OCI-LY3 (cell line): Measurements from ENCODE around the gene DAP3.
A peak's percentile ranks its signal among the peaks of the same experiment; 100 is the strongest.
"Not testable (repeated sequence)": the region's sequence is repeated elsewhere in the genome, so short reads cannot be mapped to it uniquely, and the experiment has no call there.

ENCODE experiments used
- H2AFZ ChIP-seq: fragments of 200-600, 300-600 bp; shearing (Covaris generic); 2 replicates; pipeline ENCODE4 v1.6.0; 2014; ENCODE audit warnings: antibody characterized with exemption, low read depth, low read length
- H3K27ac ChIP-seq: fragments of 200-600, 300-600 bp; sonication (generic); 2 replicates; pipeline ENCODE4 v1.5.1; 2014; ENCODE audit warnings: mild to moderate bottlenecking, low read length, moderate library complexity, mixed read lengths
- H3K27me3 ChIP-seq: fragments of 200-600, 300-600 bp; sonication (generic); 2 replicates; pipeline ENCODE4 v1.6.1; 2014; ENCODE audit warnings: low read depth, low read length, mixed read lengths
- H3K36me3 ChIP-seq: fragments of 200-600, 300-600 bp; sonication (generic); replicated peaks from 2 replicates; pipeline ENCODE3; 2014; ENCODE audit warnings: low read depth, low read length, mixed read lengths
- H3K4me1 ChIP-seq: fragments of 300-600, 200-600 bp; sonication (generic); 2 replicates; pipeline ENCODE4 v1.6.1; 2014; ENCODE audit warnings: low read length, mixed read lengths
- H3K4me2 ChIP-seq: fragments of 200-600, 300-600 bp; sonication (generic); 2 replicates; pipeline ENCODE4 v1.6.1; 2014; ENCODE audit warnings: low read length, mixed read lengths
- H3K4me3 ChIP-seq: fragments of 300-600, 200-600 bp; sonication (generic); 2 replicates; pipeline ENCODE4 v1.5.1; 2014; ENCODE audit warnings: antibody characterized with exemption, mild to moderate bottlenecking, low read length, moderate library complexity
- H3K79me2 ChIP-seq: fragments of 300-600, 200-600 bp; shearing (Covaris generic); 2 replicates; pipeline ENCODE4 v1.6.1; 2014; ENCODE audit warnings: mild to moderate bottlenecking, low read length, mixed read lengths
- H3K9ac ChIP-seq: fragments of 300-600, 200-600 bp; shearing (Covaris generic); 2 replicates; pipeline ENCODE4 v1.6.0; 2014; ENCODE audit warnings: mild to moderate bottlenecking, low read length, moderate library complexity
- H3K9me3 ChIP-seq: fragments of 200-600, 300-600 bp; shearing (Covaris generic); 2 replicates; pipeline ENCODE4 v1.6.1; 2014; ENCODE audit warnings: low read length, mixed read lengths; ENCODE audit not compliant: insufficient read depth
- H4K20me1 ChIP-seq: fragments of 200-600, 300-600 bp; sonication (generic); 2 replicates; pipeline ENCODE4 v1.6.1; 2016; ENCODE audit warnings: low read length, mixed read lengths; ENCODE audit not compliant: insufficient read depth
- EZH2phosphoT487 ChIP-seq: fragments of 200-600 bp; shearing (Covaris generic); IDR thresholded peaks from 2 replicates; pipeline ENCODE4 v1.6.1; 2018; ENCODE audit warnings: antibody characterized with exemption, mixed run types, low read depth
- TF ChIP-seq, protein P1 (sequence below): fragments of 200-600, 300-600 bp; sonication (generic); IDR thresholded peaks from 2 replicates; pipeline ENCODE4 v1.5.1; 2014; ENCODE audit warnings: antibody characterized with exemption, low read length, low read depth

The DAP3 gene

DNA sequence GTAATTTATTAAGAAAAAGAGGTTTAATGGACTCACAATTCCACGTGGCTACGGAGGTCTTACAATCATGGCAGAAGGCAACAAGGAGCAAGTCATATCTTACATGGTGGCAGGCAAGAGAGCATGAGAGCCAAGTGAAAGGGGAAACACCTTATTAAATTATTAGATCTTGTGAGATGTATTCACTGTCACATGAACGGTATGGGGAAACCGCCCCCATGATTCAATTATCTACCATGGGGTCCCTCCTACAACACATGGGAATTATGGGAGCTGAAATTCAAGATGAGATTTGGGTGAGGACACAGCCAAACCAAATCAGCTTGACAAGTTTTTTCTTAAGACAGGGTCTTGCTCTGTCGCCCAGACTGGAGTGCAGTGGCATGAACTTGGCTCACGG is 14.3 kb downstream of the DAP3 start:
- TF ChIP-seq, protein P1, sequence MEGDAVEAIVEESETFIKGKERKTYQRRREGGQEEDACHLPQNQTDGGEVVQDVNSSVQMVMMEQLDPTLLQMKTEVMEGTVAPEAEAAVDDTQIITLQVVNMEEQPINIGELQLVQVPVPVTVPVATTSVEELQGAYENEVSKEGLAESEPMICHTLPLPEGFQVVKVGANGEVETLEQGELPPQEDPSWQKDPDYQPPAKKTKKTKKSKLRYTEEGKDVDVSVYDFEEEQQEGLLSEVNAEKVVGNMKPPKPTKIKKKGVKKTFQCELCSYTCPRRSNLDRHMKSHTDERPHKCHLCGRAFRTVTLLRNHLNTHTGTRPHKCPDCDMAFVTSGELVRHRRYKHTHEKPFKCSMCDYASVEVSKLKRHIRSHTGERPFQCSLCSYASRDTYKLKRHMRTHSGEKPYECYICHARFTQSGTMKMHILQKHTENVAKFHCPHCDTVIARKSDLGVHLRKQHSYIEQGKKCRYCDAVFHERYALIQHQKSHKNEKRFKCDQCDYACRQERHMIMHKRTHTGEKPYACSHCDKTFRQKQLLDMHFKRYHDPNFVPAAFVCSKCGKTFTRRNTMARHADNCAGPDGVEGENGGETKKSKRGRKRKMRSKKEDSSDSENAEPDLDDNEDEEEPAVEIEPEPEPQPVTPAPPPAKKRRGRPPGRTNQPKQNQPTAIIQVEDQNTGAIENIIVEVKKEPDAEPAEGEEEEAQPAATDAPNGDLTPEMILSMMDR = no peak
- no peak for TF ChIP-seq EZH2phosphoT487
- H2AFZ ChIP-seq = no peak overlapping the region
- no peaks in the 10 kb centered on the region for H3K27me3 ChIP-seq
- H3K4me1 ChIP-seq = no peaks in the 10 kb centered on the region
- H3K4me2 ChIP-seq = no peak overlapping the region
- H3K79me2 ChIP-seq = peaks cover 83% of the 10 kb centered on the region
- no peaks in the 10 kb centered on the region for H3K9me3 ChIP-seq
- no peak overlapping the region for H3K4me3 ChIP-seq
- H3K9ac ChIP-seq = no peak overlapping the region
- no peak overlapping the region for H3K27ac ChIP-seq
- H4K20me1 ChIP-seq = peaks cover 6% of the 10 kb centered on the region; the same call in 1 of the 2 replicates
- H3K36me3 ChIP-seq = peaks cover 19% of the 10 kb centered on the region

DNA sequence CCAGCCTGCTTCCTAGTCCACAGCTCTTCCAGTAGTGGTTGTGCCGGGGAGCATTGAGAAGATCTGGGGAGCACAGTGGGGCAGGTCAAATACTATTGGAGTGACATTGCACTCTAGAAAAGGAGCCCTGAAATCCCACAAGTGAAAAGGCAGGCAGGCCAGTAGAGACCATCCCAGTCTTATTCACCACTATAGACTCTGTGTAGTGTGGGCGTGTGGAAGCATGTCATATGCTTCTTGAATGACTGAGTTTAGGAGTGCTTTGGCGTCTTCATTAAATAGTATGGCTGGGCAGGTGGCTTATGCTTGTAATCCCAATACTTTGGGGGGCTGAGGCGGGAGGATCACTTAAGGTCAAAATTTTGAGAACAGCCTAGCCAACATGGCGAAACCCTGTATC is 15.5 kb downstream of the DAP3 start:
- H3K9ac ChIP-seq, H3K4me1 ChIP-seq, H3K4me3 ChIP-seq, H3K27me3 ChIP-seq, H2AFZ ChIP-seq, H3K27ac ChIP-seq, H3K4me2 ChIP-seq, H3K9me3 ChIP-seq, H4K20me1 ChIP-seq: not testable (repeated sequence)
- H3K36me3 ChIP-seq = peaks cover 20% of the 10 kb centered on the region
- peaks cover 82% of the 10 kb centered on the region for H3K79me2 ChIP-seq

GRCh38 chr1:155706139-155706538 is 17.2 kb downstream of the DAP3 start:
- H3K36me3 ChIP-seq = peaks cover 20% of the 10 kb centered on the region
- peaks cover 76% of the 10 kb centered on the region for H3K79me2 ChIP-seq
- no peak overlapping the region for H3K4me2 ChIP-seq
- peaks cover 6% of the 10 kb centered on the region; the same call in 1 of the 2 replicates for H4K20me1 ChIP-seq
- no peak for TF ChIP-seq EZH2phosphoT487
- no peaks in the 10 kb centered on the region for H3K27me3 ChIP-seq
- no peaks in the 10 kb centered on the region for H3K9me3 ChIP-seq
- H2AFZ ChIP-seq = no peak overlapping the region
- no peak overlapping the region for H3K27ac ChIP-seq
- H3K9ac ChIP-seq = no peak overlapping the region
- no peaks in the 10 kb centered on the region for H3K4me1 ChIP-seq
- H3K4me3 ChIP-seq = no peak overlapping the region

- Histone ChIP-seq H2AFZ (no peak overlapping the region), H3K27me3 (no peaks in the 10 kb centered on the region), H3K36me3 (peaks cover 20% of the 10 kb centered on the region), H4K20me1 (0 out of 2 replicates have a peak, but pooled peaks cover 2% of the 10 kb centered on the region), H3K79me2 (peaks cover 62% of the 10 kb centered on the region), H3K4me1 (no peaks in the 10 kb centered on the region), H3K4me2 (no peak overlapping the region), H3K4me3 (no peak overlapping the region), H3K9ac (no peak overlapping the region), H3K9me3 (no peaks in the 10 kb centered on the region), H3K27ac (no peak overlapping the region)
- TF ChIP-seq, protein P1 = no peak
These were observed 20.5 kb downstream of the DAP3 start for GRCh38 chr1:155709391-155709790.

DNA sequence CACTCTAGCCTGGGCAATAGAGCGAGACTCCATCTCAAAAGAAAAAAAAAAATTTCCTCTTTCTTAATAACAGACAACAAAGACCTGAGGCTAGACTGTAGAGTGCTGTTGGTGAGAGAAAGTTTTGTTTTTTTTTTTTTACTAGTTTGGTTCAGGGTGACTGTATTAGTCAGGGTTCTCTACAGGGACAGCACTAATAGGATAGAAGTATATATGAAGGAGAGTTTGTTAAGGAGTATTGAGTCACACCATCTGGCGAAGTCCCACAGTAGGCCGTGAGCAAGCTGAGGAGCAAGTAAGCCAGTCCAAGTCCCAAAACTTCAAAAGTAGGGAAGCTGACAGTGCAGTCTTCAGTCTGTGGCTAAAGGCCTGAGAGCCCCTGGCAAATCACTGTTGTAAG is 22.6 kb downstream of the DAP3 start:
- H4K20me1 ChIP-seq, H3K27me3 ChIP-seq, H3K4me2 ChIP-seq, H3K27ac ChIP-seq, H3K4me3 ChIP-seq, H3K9ac ChIP-seq, H2AFZ ChIP-seq, H3K9me3 ChIP-seq: not testable (repeated sequence)
- peaks cover 21% of the 10 kb centered on the region for H3K36me3 ChIP-seq
- H3K79me2 ChIP-seq = peaks cover 61% of the 10 kb centered on the region
- peaks cover 18% of the 10 kb centered on the region for H3K4me1 ChIP-seq

- not testable (repeated sequence) for H3K4me3 ChIP-seq, H3K9me3 ChIP-seq, H3K27me3 ChIP-seq, H2AFZ ChIP-seq, H4K20me1 ChIP-seq, H3K27ac ChIP-seq, H3K9ac ChIP-seq, H3K4me2 ChIP-seq
- TF ChIP-seq, protein P1 = peak; percentile 36
- Histone ChIP-seq H3K4me1 (peaks cover 30% of the 10 kb centered on the region), H3K79me2 (peaks cover 59% of the 10 kb centered on the region), H3K36me3 (peaks cover 23% of the 10 kb centered on the region)
These were observed 23.7 kb downstream of the DAP3 start for GRCh38 chr1:155712636-155713035.
